Parathyroid adenoma (tissue), 2 donors: Measurements from ENCODE around the gene SOCS3.
"Not testable (repeated sequence)": the region's sequence is repeated elsewhere in the genome, so short reads cannot be mapped to it uniquely, and the experiment has no call there.

Experiments
- H2AFZ ChIP-seq: fragments of 300-600 bp; sonication (generic); one replicate; pipeline ENCODE4 v1.7.0; 2017; ENCODE audit warnings: antibody characterized with exemption, mild to moderate bottlenecking
- H3K27ac ChIP-seq: fragments of 300-600 bp; sonication (generic); one replicate; pipeline ENCODE4 v1.7.0; 2017
- H3K27me3 ChIP-seq: fragments of 300-600 bp; sonication (generic); one replicate; pipeline ENCODE4 v1.7.0; 2017; ENCODE audit warnings: low read length; ENCODE audit not compliant: control insufficient read depth, insufficient read depth
- H3K36me3 ChIP-seq: fragments of 300-600 bp; sonication (generic); one replicate; pipeline ENCODE4 v1.7.0; 2017; ENCODE audit warnings: low read length; ENCODE audit not compliant: control insufficient read depth, insufficient read depth
- H3K4me1 ChIP-seq: fragments of 300-600 bp; sonication (generic); one replicate; pipeline ENCODE4 v1.7.0; 2017; ENCODE audit warnings: control low read depth
- H3K4me2 ChIP-seq: fragments of 300-600 bp; sonication (generic); one replicate; pipeline ENCODE4 v1.7.0; 2017; ENCODE audit warnings: low read length
- H3K4me3 ChIP-seq: fragments of 300-600 bp; sonication (generic); one replicate; pipeline ENCODE4 v1.7.0; 2017; ENCODE audit warnings: low read depth, low read length
- H3K79me2 ChIP-seq: fragments of 300-600 bp; sonication (generic); one replicate; pipeline ENCODE4 v1.7.0; 2017; ENCODE audit warnings: control low read depth
- H3K9ac ChIP-seq: fragments of 300-600 bp; sonication (generic); one replicate; pipeline ENCODE4 v1.7.0; 2017; ENCODE audit warnings: mild to moderate bottlenecking
- H3K9me3 ChIP-seq: fragments of 300-600 bp; sonication (generic); one replicate; pipeline ENCODE4 v1.7.0; 2017; ENCODE audit warnings: low read length; ENCODE audit not compliant: control insufficient read depth
- CTCF ChIP-seq: fragments of 300-600 bp; sonication (generic); IDR thresholded peaks from one replicate; pipeline ENCODE4 v1.7.0; 2017; ENCODE audit warnings: antibody characterized with exemption, mild to moderate bottlenecking
- donor health status: primary hyperparathyroidism.

Gene SOCS3

GRCh38 chr17:78314683-78315354, 45.1 kb downstream of the SOCS3 start:
- Histone ChIP-seq H3K27me3 (no peaks in the 10 kb centered on the region), H3K4me2 (peak overlapping the region; percentile 96), H3K27ac (peak overlapping the region; percentile 80), H3K4me3 (peak overlapping the region; percentile 54), H3K4me1 (peaks cover 5% of the 10 kb centered on the region), H3K9ac (no peak overlapping the region), H3K36me3 (no peaks in the 10 kb centered on the region), H3K9me3 (no peaks in the 10 kb centered on the region), H3K79me2 (no peaks in the 10 kb centered on the region), H2AFZ (peak overlapping the region; percentile 88)
- TF ChIP-seq CTCF = no peak

GRCh38 chr17:78313735-78314648, 45.9 kb downstream of the SOCS3 start:
- Histone ChIP-seq H2AFZ (peak overlapping the region; percentile 88), H3K4me3 (peak overlapping the region; percentile 54), H3K4me1 (peaks cover 5% of the 10 kb centered on the region), H3K27ac (peak overlapping the region; percentile 80), H3K9ac (no peak overlapping the region), H3K79me2 (no peaks in the 10 kb centered on the region), H3K9me3 (no peaks in the 10 kb centered on the region), H3K27me3 (no peaks in the 10 kb centered on the region), H3K36me3 (no peaks in the 10 kb centered on the region), H3K4me2 (peak overlapping the region; percentile 96)
- no peak for TF ChIP-seq CTCF

GRCh38 chr17:78309659-78310255, 50.1 kb downstream of the SOCS3 start:
- H2AFZ ChIP-seq, H3K4me2 ChIP-seq, H3K9ac ChIP-seq, H3K27me3 ChIP-seq, H3K27ac ChIP-seq, H3K4me1 ChIP-seq, H3K36me3 ChIP-seq, H3K79me2 ChIP-seq, H3K4me3 ChIP-seq, H3K9me3 ChIP-seq: not testable (repeated sequence)

GRCh38 chr17:78307887-78308638, 51.8 kb downstream of the SOCS3 start:
- no peak for TF ChIP-seq CTCF
- Histone ChIP-seq H2AFZ (peak overlapping the region; percentile 70), H3K4me3 (no peak overlapping the region), H3K27ac (peak overlapping the region; percentile 76), H3K9ac (no peak overlapping the region), H3K4me2 (no peak overlapping the region), H3K27me3 (no peaks in the 10 kb centered on the region), H3K36me3 (no peaks in the 10 kb centered on the region), H3K9me3 (no peaks in the 10 kb centered on the region), H3K79me2 (no peaks in the 10 kb centered on the region), H3K4me1 (peaks cover 4% of the 10 kb centered on the region)
